Suprapubic skin (tissue), 4 donors: Measurements from ENCODE around the gene INPP4B.

Experiments
- POLR2A ChIP-seq, 2 donors: fragments of 450-650 bp; IDR thresholded peaks; one replicate each; pipeline ENCODE4 v1.6.1; 2017; ENCODE audit warnings: antibody characterized with exemption in 2 of 2, mild to moderate bottlenecking in 2 of 2, moderate library complexity in 2 of 2
- POLR2AphosphoS5 ChIP-seq, 3 donors: sonication (generic); formaldehyde crosslinking; IDR thresholded peaks; one replicate each; pipeline ENCODE4 v1.6.1; 2017; ENCODE audit warnings: antibody characterized with exemption in 3 of 3
- TF ChIP-seq, protein P1 (sequence below), 2 donors: fragments of 200-600 bp in 1 of 2; fragments of 450-650 bp in 1 of 2; sonication (generic) in 1 of 2; IDR thresholded peaks; one replicate each; pipeline ENCODE4 v1.5.1; 2016 to 2019; ENCODE audit warnings: antibody characterized with exemption in 2 of 2, mild to moderate bottlenecking in 1 of 2, moderate library complexity in 1 of 2

DNA sequence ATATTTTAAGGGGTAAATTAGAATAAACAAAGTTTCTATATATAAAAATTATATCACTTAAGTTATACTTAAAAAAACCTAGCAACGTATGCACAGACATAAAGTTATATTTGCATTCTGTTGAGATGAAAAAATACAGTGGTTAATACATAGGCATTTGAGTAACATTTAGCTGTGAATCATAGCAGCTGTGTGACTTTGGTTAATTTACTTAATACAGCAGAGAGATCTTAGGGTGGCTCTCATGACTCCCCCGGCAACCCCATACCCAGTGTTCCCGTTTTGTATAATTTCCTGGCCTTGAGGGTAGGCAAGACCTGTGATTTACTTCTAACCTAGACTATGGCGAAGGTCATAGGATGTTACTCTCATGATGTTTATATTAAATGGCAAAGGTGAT is 504.8 kb downstream of the INPP4B start:
- TF ChIP-seq, protein P1, sequence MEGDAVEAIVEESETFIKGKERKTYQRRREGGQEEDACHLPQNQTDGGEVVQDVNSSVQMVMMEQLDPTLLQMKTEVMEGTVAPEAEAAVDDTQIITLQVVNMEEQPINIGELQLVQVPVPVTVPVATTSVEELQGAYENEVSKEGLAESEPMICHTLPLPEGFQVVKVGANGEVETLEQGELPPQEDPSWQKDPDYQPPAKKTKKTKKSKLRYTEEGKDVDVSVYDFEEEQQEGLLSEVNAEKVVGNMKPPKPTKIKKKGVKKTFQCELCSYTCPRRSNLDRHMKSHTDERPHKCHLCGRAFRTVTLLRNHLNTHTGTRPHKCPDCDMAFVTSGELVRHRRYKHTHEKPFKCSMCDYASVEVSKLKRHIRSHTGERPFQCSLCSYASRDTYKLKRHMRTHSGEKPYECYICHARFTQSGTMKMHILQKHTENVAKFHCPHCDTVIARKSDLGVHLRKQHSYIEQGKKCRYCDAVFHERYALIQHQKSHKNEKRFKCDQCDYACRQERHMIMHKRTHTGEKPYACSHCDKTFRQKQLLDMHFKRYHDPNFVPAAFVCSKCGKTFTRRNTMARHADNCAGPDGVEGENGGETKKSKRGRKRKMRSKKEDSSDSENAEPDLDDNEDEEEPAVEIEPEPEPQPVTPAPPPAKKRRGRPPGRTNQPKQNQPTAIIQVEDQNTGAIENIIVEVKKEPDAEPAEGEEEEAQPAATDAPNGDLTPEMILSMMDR (IDR thresholded peaks at IDR 0.05), result no peak
- TF ChIP-seq POLR2AphosphoS5 (IDR thresholded peaks at IDR 0.05), result no peak
- TF ChIP-seq POLR2A (IDR thresholded peaks at IDR 0.05), result no peak
